ENCODE results near the gene TRIM17.

TRIM17 gene

DNA sequence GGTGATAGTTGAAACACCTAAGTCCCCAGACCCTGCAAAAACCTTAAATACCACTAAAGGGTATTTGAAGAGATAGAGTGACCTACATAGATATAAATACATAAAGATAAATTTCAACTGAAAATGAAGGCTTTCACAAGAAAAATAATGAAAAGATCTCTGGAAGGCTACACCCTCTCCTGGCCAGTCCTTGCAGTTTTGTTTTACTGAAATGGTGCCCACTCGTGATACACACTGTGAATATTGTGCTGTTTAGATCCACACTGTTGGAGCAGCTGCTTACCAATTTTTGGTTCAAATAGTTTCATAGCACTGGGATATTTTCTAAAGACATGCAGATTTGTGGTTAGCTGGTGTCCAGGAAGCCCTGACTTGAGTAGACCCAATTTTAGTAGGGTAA lies 39.1 kb upstream of the TRIM17 start:
- peaks cover 5% of the 10 kb centered on the region for H3K36me3 ChIP-seq (ENCODE audit: insufficient read depth, insufficient read length, low read length)
- TF ChIP-seq ZNF274 (IDR thresholded peaks at IDR 0.05; ENCODE audit: low read depth, low read length) (no peak), YY1 (IDR thresholded peaks at IDR 0.05; ENCODE audit: insufficient read depth, insufficient read length) (no peak), SUZ12 (IDR thresholded peaks at IDR 0.05; ENCODE audit: extremely low read depth, insufficient read depth, insufficient read length) (no peak)
- H3K27me3 ChIP-seq (ENCODE audit: insufficient read depth, insufficient read length) = no peaks in the 10 kb centered on the region
- peak overlapping the region; percentile 97 for H3K4me3 ChIP-seq (ENCODE audit: insufficient read length, low read depth)
- peaks cover 5% of the 10 kb centered on the region for H3K4me1 ChIP-seq (ENCODE audit: insufficient read depth, insufficient read length)
- no peaks in the 10 kb centered on the region for H3K9me3 ChIP-seq (ENCODE audit: insufficient read depth, low read length)
- DNase-seq (ENCODE audit: low read depth, low spot score) = no peak
- H3K9ac ChIP-seq (ENCODE audit: insufficient read length, low read depth) = peak overlapping the region; percentile 94

DNA sequence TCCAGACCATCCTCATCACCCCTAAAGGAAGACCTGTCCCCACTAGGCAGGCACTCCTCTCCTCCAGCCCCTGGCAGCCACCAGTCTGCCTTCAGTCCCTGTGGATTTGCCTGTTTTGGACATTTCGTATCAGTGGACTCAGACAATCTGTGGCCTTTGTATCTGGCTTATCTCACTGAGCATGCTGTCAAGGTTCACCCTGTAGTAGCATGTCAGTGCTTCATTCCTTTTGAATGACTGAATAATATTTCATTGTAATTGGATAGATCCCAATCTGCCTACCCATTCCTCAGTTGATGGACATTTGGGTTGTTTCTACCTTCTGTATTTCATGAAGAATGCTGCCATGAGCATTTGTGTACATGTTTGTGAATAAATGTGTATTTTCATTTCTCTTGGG lies 37.6 kb upstream of the TRIM17 start:
- H3K36me3 ChIP-seq (ENCODE audit: insufficient read depth, insufficient read length, low read length) = peaks cover 5% of the 10 kb centered on the region
- no peaks in the 10 kb centered on the region for H3K9me3 ChIP-seq (ENCODE audit: insufficient read depth, low read length)
- H3K4me3 ChIP-seq (ENCODE audit: insufficient read length, low read depth) = no peak overlapping the region
- no peak for TF ChIP-seq ZNF274 (IDR thresholded peaks at IDR 0.05; ENCODE audit: low read depth, low read length)
- no peak for TF ChIP-seq YY1 (IDR thresholded peaks at IDR 0.05; ENCODE audit: insufficient read depth, insufficient read length)
- TF ChIP-seq SUZ12 (IDR thresholded peaks at IDR 0.05; ENCODE audit: extremely low read depth, insufficient read depth, insufficient read length) = no peak
- H3K4me1 ChIP-seq (ENCODE audit: insufficient read depth, insufficient read length) = peaks cover 5% of the 10 kb centered on the region
- DNase-seq (ENCODE audit: low read depth, low spot score) = no peak
- no peak overlapping the region for H3K9ac ChIP-seq (ENCODE audit: insufficient read length, low read depth)
- no peaks in the 10 kb centered on the region for H3K27me3 ChIP-seq (ENCODE audit: insufficient read depth, insufficient read length)

DNA sequence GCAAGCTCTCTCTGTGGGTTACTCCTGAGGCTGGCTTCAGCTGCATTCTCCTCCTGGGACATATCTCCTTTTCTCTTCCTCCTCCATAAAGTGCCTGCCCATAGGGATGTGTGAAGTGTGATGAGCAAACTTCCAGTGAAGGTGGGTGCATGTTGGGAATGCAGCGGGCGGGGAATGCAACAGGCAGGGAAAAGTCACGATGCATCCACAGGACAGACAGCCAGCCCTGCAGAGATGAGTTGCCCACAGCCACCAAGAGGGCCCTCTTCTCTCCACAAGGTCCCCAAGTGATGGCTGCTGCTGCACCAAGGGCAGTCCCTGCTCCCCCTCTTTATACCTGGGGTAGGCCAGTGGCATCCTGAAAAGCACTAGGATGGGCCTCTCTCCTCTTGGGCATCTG lies 37.0 kb upstream of the TRIM17 start:
- Histone ChIP-seq H3K9ac (ENCODE audit: insufficient read length, low read depth) (no peak overlapping the region), H3K36me3 (ENCODE audit: insufficient read depth, insufficient read length, low read length) (peaks cover 5% of the 10 kb centered on the region), H3K27me3 (ENCODE audit: insufficient read depth, insufficient read length) (no peaks in the 10 kb centered on the region), H3K4me3 (ENCODE audit: insufficient read length, low read depth) (no peak overlapping the region), H3K4me1 (ENCODE audit: insufficient read depth, insufficient read length) (peaks cover 5% of the 10 kb centered on the region), H3K9me3 (ENCODE audit: insufficient read depth, low read length) (no peaks in the 10 kb centered on the region)
- no peak for TF ChIP-seq YY1 (IDR thresholded peaks at IDR 0.05; ENCODE audit: insufficient read depth, insufficient read length)
- no peak for DNase-seq (ENCODE audit: low read depth, low spot score)

DNA sequence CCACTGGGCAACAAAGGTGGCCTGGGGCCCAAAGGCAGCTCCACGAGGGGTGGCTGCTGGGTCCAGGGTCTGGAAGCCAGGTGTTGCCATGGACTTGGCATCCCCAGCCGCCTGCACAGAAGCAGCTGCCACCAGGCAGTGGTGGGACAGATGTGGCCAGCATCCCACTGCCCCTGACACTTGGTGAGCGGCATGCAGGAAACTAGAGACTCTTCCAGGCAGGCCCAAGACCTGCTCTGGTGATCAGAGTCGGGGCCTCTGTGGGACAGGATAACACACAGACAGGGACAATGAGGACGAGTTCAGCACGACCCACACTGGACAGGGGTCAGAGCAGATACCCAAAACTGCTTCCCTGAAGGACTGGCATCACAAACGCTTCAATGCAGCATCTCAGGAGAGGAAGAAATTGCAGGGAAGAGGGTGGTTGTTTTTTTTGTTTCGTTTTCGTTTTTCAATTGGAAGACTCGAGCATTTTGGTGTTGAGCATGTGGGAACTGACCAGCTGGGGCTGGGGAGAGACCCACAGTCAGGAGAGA lies 36.4 kb upstream of the TRIM17 start:
- Histone ChIP-seq H3K27me3 (ENCODE audit: insufficient read depth, insufficient read length) (peaks cover 3% of the 10 kb centered on the region), H3K4me1 (ENCODE audit: insufficient read depth, insufficient read length) (peaks cover 5% of the 10 kb centered on the region), H3K9me3 (ENCODE audit: insufficient read depth, low read length) (no peaks in the 10 kb centered on the region), H3K36me3 (ENCODE audit: insufficient read depth, insufficient read length, low read length) (peaks cover 5% of the 10 kb centered on the region), H3K9ac (ENCODE audit: insufficient read length, low read depth) (no peak overlapping the region), H3K4me3 (ENCODE audit: insufficient read length, low read depth) (no peak overlapping the region)
- no peak for DNase-seq (ENCODE audit: low read depth, low spot score)
- TF ChIP-seq ZNF274 (IDR thresholded peaks at IDR 0.05; ENCODE audit: low read depth, low read length) (no peak), YY1 (IDR thresholded peaks at IDR 0.05; ENCODE audit: insufficient read depth, insufficient read length) (no peak), SUZ12 (IDR thresholded peaks at IDR 0.05; ENCODE audit: extremely low read depth, insufficient read depth, insufficient read length) (no peak)

DNA sequence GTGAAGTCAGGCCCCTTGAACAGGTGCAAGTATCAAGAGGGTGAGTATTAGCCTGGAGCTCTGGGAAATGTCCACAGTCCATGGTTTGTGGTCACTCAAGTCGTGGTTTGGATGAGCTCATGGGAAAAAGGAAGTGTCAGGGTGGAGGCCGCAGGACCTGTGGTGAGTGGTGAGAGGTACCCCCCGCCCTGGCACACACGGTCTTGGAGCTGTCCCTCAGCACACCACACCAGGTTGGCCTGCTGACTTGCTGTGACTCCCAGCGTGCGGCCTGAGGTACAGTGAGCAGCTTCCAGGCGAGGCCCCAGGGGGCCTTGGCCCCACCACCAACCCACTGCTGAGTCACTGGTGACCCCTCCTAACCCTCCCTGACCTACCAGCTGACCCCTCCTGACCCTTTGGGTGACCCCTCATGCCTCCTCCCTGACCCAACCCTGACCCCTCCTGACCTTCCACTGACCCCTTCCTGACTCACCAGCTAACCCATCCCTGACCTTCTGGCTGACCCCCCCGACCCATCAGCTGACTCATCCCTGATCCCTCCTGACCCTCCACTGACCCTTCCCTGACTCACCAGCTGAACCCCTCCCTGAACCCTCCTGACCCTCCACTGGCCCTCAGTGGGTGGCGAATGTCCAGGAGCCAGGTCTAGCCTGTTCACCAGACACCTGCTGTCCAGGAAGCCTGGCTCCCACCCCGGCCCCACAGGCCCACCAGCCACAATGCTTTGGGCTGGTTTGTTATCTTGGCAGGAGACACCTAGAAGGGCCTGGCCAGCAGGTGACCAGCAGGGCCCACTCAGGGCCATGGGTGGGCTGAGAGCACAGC lies 35.7 kb upstream of the TRIM17 start:
- peaks cover 5% of the 10 kb centered on the region for H3K4me1 ChIP-seq (ENCODE audit: insufficient read depth, insufficient read length)
- H3K4me3 ChIP-seq (ENCODE audit: insufficient read length, low read depth) = no peak overlapping the region
- no peak overlapping the region for H3K9ac ChIP-seq (ENCODE audit: insufficient read length, low read depth)
- peaks cover 9% of the 10 kb centered on the region for H3K27me3 ChIP-seq (ENCODE audit: insufficient read depth, insufficient read length)
- TF ChIP-seq SUZ12 (IDR thresholded peaks at IDR 0.05; ENCODE audit: extremely low read depth, insufficient read depth, insufficient read length) (no peak), YY1 (IDR thresholded peaks at IDR 0.05; ENCODE audit: insufficient read depth, insufficient read length) (no peak), ZNF274 (IDR thresholded peaks at IDR 0.05; ENCODE audit: low read depth, low read length) (no peak)
- peaks cover 5% of the 10 kb centered on the region for H3K36me3 ChIP-seq (ENCODE audit: insufficient read depth, insufficient read length, low read length)
- no peaks in the 10 kb centered on the region for H3K9me3 ChIP-seq (ENCODE audit: insufficient read depth, low read length)
- no peak for DNase-seq (ENCODE audit: low read depth, low spot score)

DNA sequence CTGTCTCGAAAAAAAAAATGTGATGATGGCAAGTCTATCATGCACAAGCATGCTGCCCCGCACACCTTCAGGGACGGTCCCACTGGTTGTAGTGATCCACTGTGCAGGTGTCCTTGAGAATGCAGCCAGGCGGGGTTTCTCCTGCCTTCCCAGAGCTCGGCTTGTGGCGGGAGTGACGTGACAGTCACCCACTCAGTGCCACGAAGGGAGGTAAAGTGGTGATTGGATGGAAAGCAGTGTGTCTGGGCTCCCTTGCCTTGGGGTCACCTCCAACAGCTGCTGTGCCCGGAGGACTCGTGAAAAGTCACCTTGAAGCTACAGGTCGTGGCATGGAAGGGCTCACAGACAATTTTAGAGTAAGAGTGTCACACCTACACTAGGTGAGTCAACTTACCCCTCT lies 33.5 kb upstream of the TRIM17 start:
- TF ChIP-seq YY1 (IDR thresholded peaks at IDR 0.05; ENCODE audit: insufficient read depth, insufficient read length) = no peak
- TF ChIP-seq ZNF274 (IDR thresholded peaks at IDR 0.05; ENCODE audit: low read depth, low read length) = no peak
- TF ChIP-seq SUZ12 (IDR thresholded peaks at IDR 0.05; ENCODE audit: extremely low read depth, insufficient read depth, insufficient read length) = no peak

DNA sequence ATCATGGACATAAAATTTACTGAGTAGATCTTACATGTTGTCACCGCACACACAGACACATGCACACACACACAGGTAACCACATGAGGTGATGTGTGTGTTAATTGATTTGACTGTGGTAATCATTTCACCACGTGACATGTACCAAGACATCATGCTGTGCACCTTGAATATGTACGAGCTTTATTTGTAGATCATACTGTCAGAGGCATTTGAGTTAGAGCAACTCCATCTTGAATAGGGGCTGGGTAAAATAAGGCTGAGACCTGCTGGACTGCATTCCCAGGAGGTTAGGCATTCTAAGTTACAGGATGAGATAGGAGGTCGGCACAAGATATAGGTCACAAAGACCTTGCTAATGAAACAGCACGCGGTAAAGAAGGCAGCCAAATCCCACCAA lies 31.7 kb upstream of the TRIM17 start:
- TF ChIP-seq ZNF274 (IDR thresholded peaks at IDR 0.05; ENCODE audit: low read depth, low read length) (no peak), YY1 (IDR thresholded peaks at IDR 0.05; ENCODE audit: insufficient read depth, insufficient read length) (no peak), SUZ12 (IDR thresholded peaks at IDR 0.05; ENCODE audit: extremely low read depth, insufficient read depth, insufficient read length) (no peak)
- no peak overlapping the region for H3K9ac ChIP-seq (ENCODE audit: insufficient read length, low read depth)
- no peak for DNase-seq (ENCODE audit: low read depth, low spot score)
- H3K9me3 ChIP-seq (ENCODE audit: insufficient read depth, low read length) = no peaks in the 10 kb centered on the region
- H3K4me1 ChIP-seq (ENCODE audit: insufficient read depth, insufficient read length) = peaks cover 7% of the 10 kb centered on the region
- peaks cover 2% of the 10 kb centered on the region for H3K36me3 ChIP-seq (ENCODE audit: insufficient read depth, insufficient read length, low read length)
- peaks cover 48% of the 10 kb centered on the region for H3K27me3 ChIP-seq (ENCODE audit: insufficient read depth, insufficient read length)
- H3K4me3 ChIP-seq (ENCODE audit: insufficient read length, low read depth) = no peak overlapping the region

More for the DNA sequence above, 33.5 kb upstream of the TRIM17 start:
- peaks cover 30% of the 10 kb centered on the region for H3K27me3 ChIP-seq (ENCODE audit: insufficient read depth, insufficient read length)
- no peak for DNase-seq (ENCODE audit: low read depth, low spot score)
- H3K4me3 ChIP-seq (ENCODE audit: insufficient read length, low read depth) = no peak overlapping the region
- peaks cover 5% of the 10 kb centered on the region for H3K36me3 ChIP-seq (ENCODE audit: insufficient read depth, insufficient read length, low read length)
- peaks cover 7% of the 10 kb centered on the region for H3K4me1 ChIP-seq (ENCODE audit: insufficient read depth, insufficient read length)
- H3K9ac ChIP-seq (ENCODE audit: insufficient read length, low read depth) = no peak overlapping the region
- no peaks in the 10 kb centered on the region for H3K9me3 ChIP-seq (ENCODE audit: insufficient read depth, low read length)
